Cardiac fibroblast (primary cell): Measurements from ENCODE around the gene ZNF358.

ENCODE experiments used
- DNase-seq, 2 donors: peaks; one replicate each; pipeline versions ENCODE4 v3.0.0 to v3.0.0-alpha.2; 2010; ENCODE audit warnings: low read depth in 2 of 2
- H3K4me3 ChIP-seq, 2 donors: replicated peaks in 1 of 2; 1 replicate in 1 of 2; 2 replicates in 1 of 2; pipeline ENCODE4 v1.5.1; 2011; ENCODE audit warnings: low read depth in 2 of 2, low read length in 2 of 2, mild to moderate bottlenecking in 2 of 2, moderate library complexity in 1 of 2
- CTCF ChIP-seq: IDR thresholded peaks from one replicate; pipeline ENCODE4 v1.5.1; 2011; ENCODE audit warnings: low read depth, mild to moderate bottlenecking, low read length, inconsistent platforms

Gene ZNF358

GRCh38 chr19:7515645-7516151, at the start of gene ZNF358:
Gene ZNF358, plus strand, starts transcription at chr19:7516103. Its CDS starts 3,140 bp downstream, at chr19:7519243.
- TF ChIP-seq CTCF: no peak
- peak; percentile 60 to 79 for DNase-seq
- peak within 1 kb of the TSS; percentile 68 to 84 for H3K4me3 ChIP-seq

- DNase-seq: no peak
- no peak overlapping the region for H3K4me3 ChIP-seq
- TF ChIP-seq CTCF: no peak
Observed at GRCh38 chr19:7467009-7467989, 48.6 kb upstream of the ZNF358 start.

GRCh38 chr19:7468840-7469239, 47.1 kb upstream of the ZNF358 start:
- DNase-seq: no peak
- no peak for TF ChIP-seq CTCF

GRCh38 chr19:7469669-7470285, 46.1 kb upstream of the ZNF358 start:
- DNase-seq: no peak
- H3K4me3 ChIP-seq: no peak overlapping the region
- TF ChIP-seq CTCF: no peak

More at GRCh38 chr19:7468840-7469239, 47.1 kb upstream of the ZNF358 start:
- no peak overlapping the region for H3K4me3 ChIP-seq

- no peak overlapping the region for H3K4me3 ChIP-seq
- no peak for TF ChIP-seq CTCF
- DNase-seq: no peak
Observed at GRCh38 chr19:7470540-7471305, 45.2 kb upstream of the ZNF358 start.
